A673 (cell line): Measurements from ENCODE around the gene C8G. TPM values are rescaled to one million over a fixed set of nuclear protein-coding genes. Genes with fewer than 3 reads are reported as not detected.

ENCODE experiments used
- BruUV-seq: library from RNA; stranded (reverse); fragments of 400-500 nt; replicated peaks from 2 replicates; lab custom pipeline; 2021; lab: Mats Ljungman, UMichigan
- CTCF ChIA-PET: fragments of 300-600 bp; sonication (Branson Sonifier 250); formaldehyde crosslinking; loops from one replicate; lab custom pipeline; 2022; ENCODE audit warnings: antibody characterized with exemption; lab: Charles Lee
- POLR2A ChIA-PET: fragments of 300-600 bp; sonication (Branson Sonifier 250); formaldehyde crosslinking; loops from one replicate; lab custom pipeline; 2022; ENCODE audit warnings: antibody characterized with exemption; ENCODE audit not compliant: low non-redundant PET; lab: Charles Lee
- DNase-seq: peaks from one replicate; pipeline ENCODE4 v3.0.0-alpha.2; 2015; ENCODE audit warnings: low spot score
- H3K27ac ChIP-seq: fragments of 200-600 bp; sonication (generic); 2 replicates; pipeline ENCODE4 v1.5.1; 2016; ENCODE audit warnings: mixed run types, low read depth, mild to moderate bottlenecking, mixed read lengths, antibody characterized with exemption, low read length; ENCODE audit not compliant: poor library complexity, severe bottlenecking
- H3K27me3 ChIP-seq: fragments of 200-600 bp; sonication (generic); replicated peaks from 2 replicates; pipeline ENCODE4 v1.6.1; 2017; ENCODE audit warnings: mixed run types, low read depth, mild to moderate bottlenecking, mixed read lengths, antibody characterized with exemption, low read length; ENCODE audit not compliant: insufficient read depth, poor library complexity
- H3K36me3 ChIP-seq: fragments of 200-600 bp; sonication (generic); 2 replicates; pipeline ENCODE4 v1.6.1; 2016; ENCODE audit warnings: mixed run types, mild to moderate bottlenecking, mixed read lengths, antibody characterized with exemption, low read length; ENCODE audit not compliant: insufficient read depth, poor library complexity, severe bottlenecking
- H3K4me1 ChIP-seq: fragments of 200-600 bp; sonication (generic); 2 replicates; pipeline ENCODE4 v1.6.1; 2017; ENCODE audit warnings: mixed run types, mild to moderate bottlenecking, mixed read lengths, antibody characterized with exemption, low read length; ENCODE audit not compliant: insufficient read depth, poor library complexity, severe bottlenecking
- H3K4me3 ChIP-seq: fragments of 200-600 bp; sonication (generic); 2 replicates; pipeline ENCODE4 v1.5.1; 2016; ENCODE audit warnings: low read depth, mixed run types, mild to moderate bottlenecking, mixed read lengths, low read length; ENCODE audit not compliant: poor library complexity, severe bottlenecking
- H3K9me3 ChIP-seq: fragments of 200-600 bp; sonication (generic); 2 replicates; pipeline ENCODE4 v1.6.1; 2016; ENCODE audit warnings: mixed run types, low read depth, mild to moderate bottlenecking, mixed read lengths, antibody characterized with exemption, low read length; ENCODE audit not compliant: poor library complexity, severe bottlenecking
- CTCF ChIP-seq: fragments of 300-800, 200-600 bp; sonication (generic); conservative IDR thresholded peaks from 2 replicates; pipeline ENCODE4 v1.5.1; 2017; ENCODE audit warnings: low read depth, mild to moderate bottlenecking, antibody characterized with exemption, low read length, moderate library complexity, mixed read lengths
- EZH2 ChIP-seq: fragments of 200-600 bp; sonication (generic); IDR thresholded peaks from 2 replicates; pipeline ENCODE4 v1.6.1; 2017; ENCODE audit warnings: borderline replicate concordance, low read depth, mild to moderate bottlenecking, mixed read lengths, antibody characterized with exemption, low read length; ENCODE audit not compliant: poor library complexity, severe bottlenecking
- intact Hi-C: fragments of 100-400 bp; cut with micrococcal nuclease; formaldehyde crosslinking; loops from one replicate; pipeline ENCODE4 v1.10.0; 2022; ENCODE audit not compliant: unreplicated experiment
- total RNA-seq: library from RNA; stranded (reverse); gene quantifications from 2 replicates; pipeline ENCODE4 v1.2.3, GENCODE V29; 2021

C8G gene
- total RNA-seq, 1 experiment from 2014 or later: 0.75 TPM

GRCh38 chr9:136964171-136964689 is 19.2 kb downstream of the C8G start:
- DNase-seq: no peak
- ChIA-PET POLR2A (no interaction called here), CTCF (interaction anchor here (0.7 kb wide), 1 partner anchor 190 kb away, joined by 7 read pairs; no protein-coding TSS in a partner anchor)
- Histone ChIP-seq H3K36me3 (no peaks in the 10 kb centered on the region), H3K27ac (no peak overlapping the region), H3K4me1 (peaks cover 4% of the 10 kb centered on the region), H3K27me3 (no peaks in the 10 kb centered on the region), H3K9me3 (no peaks in the 10 kb centered on the region), H3K4me3 (no peak overlapping the region)
- no peak for TF ChIP-seq CTCF
- no peak for TF ChIP-seq EZH2
- BruUV-seq: no TSS peak
- intact Hi-C loops: no loop called here

- no peak overlapping the region for H3K4me3 ChIP-seq
- TF ChIP-seq CTCF (no peak), EZH2 (no peak)
- BruUV-seq: no TSS peak
- H3K36me3 ChIP-seq: no peaks in the 10 kb centered on the region
- H3K4me1 ChIP-seq: peaks cover 4% of the 10 kb centered on the region
- intact Hi-C loops: no loop called here
- DNase-seq: no peak
- no peaks in the 10 kb centered on the region for H3K27me3 ChIP-seq
- H3K9me3 ChIP-seq: no peaks in the 10 kb centered on the region
- ChIA-PET POLR2A (no interaction called here), CTCF (interaction anchor here (0.7 kb wide), 1 partner anchor 190 kb away, joined by 7 read pairs; no protein-coding TSS in a partner anchor)
- H3K27ac ChIP-seq: no peak overlapping the region
Observed at GRCh38 chr9:136964833-136965422, 19.9 kb downstream of the C8G start.

GRCh38 chr9:136965771-136966484 is 20.9 kb downstream of the C8G start:
- intact Hi-C loops: no loop called here
- CTCF ChIA-PET: interaction anchor here (0.7 kb wide), 1 partner anchor 194 kb away, joined by 3 read pairs; no protein-coding TSS in a partner anchor
- BruUV-seq: no TSS peak
- Histone ChIP-seq H3K4me3 (no peak overlapping the region), H3K9me3 (no peaks in the 10 kb centered on the region), H3K27me3 (no peaks in the 10 kb centered on the region), H3K4me1 (peaks cover 4% of the 10 kb centered on the region), H3K27ac (no peak overlapping the region), H3K36me3 (no peaks in the 10 kb centered on the region)
- peak; percentile 54 for DNase-seq
- TF ChIP-seq CTCF (no peak), EZH2 (no peak)
- POLR2A ChIA-PET: no interaction called here
